B cell (primary cell): ENCODE measurements around the gene GSTT4.
"Not testable (repeated sequence)": the region's sequence is repeated elsewhere in the genome, so short reads cannot be mapped to it uniquely, and the experiment has no call there.

Experiments
- EZH2 ChIP-seq: IDR thresholded peaks from 2 replicates; pipeline ENCODE4 v1.6.1; 2012; ENCODE audit warnings: borderline replicate concordance, low read depth, mild to moderate bottlenecking, moderate library complexity, low read length; ENCODE audit not compliant: insufficient read depth, poor library complexity, severe bottlenecking
- TF ChIP-seq, protein P1 (sequence below): fragments of 200-600 bp; IDR thresholded peaks from one replicate; pipeline ENCODE4 v1.8.0; 2022; ENCODE audit warnings: antibody characterized with exemption, mild to moderate bottlenecking

GRCh38 chr22:23977304-23977703 lies 27.9 kb downstream of the GSTT4 start:
- TF ChIP-seq, protein P1, sequence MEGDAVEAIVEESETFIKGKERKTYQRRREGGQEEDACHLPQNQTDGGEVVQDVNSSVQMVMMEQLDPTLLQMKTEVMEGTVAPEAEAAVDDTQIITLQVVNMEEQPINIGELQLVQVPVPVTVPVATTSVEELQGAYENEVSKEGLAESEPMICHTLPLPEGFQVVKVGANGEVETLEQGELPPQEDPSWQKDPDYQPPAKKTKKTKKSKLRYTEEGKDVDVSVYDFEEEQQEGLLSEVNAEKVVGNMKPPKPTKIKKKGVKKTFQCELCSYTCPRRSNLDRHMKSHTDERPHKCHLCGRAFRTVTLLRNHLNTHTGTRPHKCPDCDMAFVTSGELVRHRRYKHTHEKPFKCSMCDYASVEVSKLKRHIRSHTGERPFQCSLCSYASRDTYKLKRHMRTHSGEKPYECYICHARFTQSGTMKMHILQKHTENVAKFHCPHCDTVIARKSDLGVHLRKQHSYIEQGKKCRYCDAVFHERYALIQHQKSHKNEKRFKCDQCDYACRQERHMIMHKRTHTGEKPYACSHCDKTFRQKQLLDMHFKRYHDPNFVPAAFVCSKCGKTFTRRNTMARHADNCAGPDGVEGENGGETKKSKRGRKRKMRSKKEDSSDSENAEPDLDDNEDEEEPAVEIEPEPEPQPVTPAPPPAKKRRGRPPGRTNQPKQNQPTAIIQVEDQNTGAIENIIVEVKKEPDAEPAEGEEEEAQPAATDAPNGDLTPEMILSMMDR = not testable (repeated sequence)
- TF ChIP-seq EZH2 = not testable (repeated sequence)
